ENCODE measurements around the gene ARGLU1. TPM values are rescaled to one million over a fixed set of nuclear protein-coding genes. Genes with fewer than 3 reads are reported as not detected.

ARGLU1 gene
- total RNA-seq, 1 donor from 2014 or later, result 128 TPM

GRCh38 chr13:106525865-106526264, 42.1 kb downstream of the ARGLU1 start:
- H3K36me3 Mint-ChIP-seq, result peaks cover 9% of the 10 kb centered on the region
- H3K27me3 Mint-ChIP-seq, result no peaks in the 10 kb centered on the region
- DNase-seq (ENCODE audit: extremely low spot score, unreplicated experiment), result no peak
- H3K9me3 Mint-ChIP-seq, result no peaks in the 10 kb centered on the region
- no peak for TF ChIP-seq CTCF (conservative IDR thresholded peaks at IDR 0.05)
- H3K27ac Mint-ChIP-seq, result peak overlapping the region; percentile 85
- peaks cover 94% of the 10 kb centered on the region for H3K4me1 Mint-ChIP-seq (ENCODE audit: unreplicated experiment)
- H3K4me3 Mint-ChIP-seq, result peak overlapping the region; percentile 34

GRCh38 chr13:106524108-106524507, 43.8 kb downstream of the ARGLU1 start:
- H3K4me1 Mint-ChIP-seq (ENCODE audit: unreplicated experiment), result peaks cover 90% of the 10 kb centered on the region
- no peak for DNase-seq (ENCODE audit: extremely low spot score, unreplicated experiment)
- no peak for TF ChIP-seq CTCF (conservative IDR thresholded peaks at IDR 0.05)
- H3K27me3 Mint-ChIP-seq, result no peaks in the 10 kb centered on the region
- peaks cover 4% of the 10 kb centered on the region for H3K36me3 Mint-ChIP-seq
- H3K27ac Mint-ChIP-seq, result peak overlapping the region; percentile 5
- H3K9me3 Mint-ChIP-seq, result no peaks in the 10 kb centered on the region
- no peak overlapping the region for H3K4me3 Mint-ChIP-seq

- no peak for DNase-seq (ENCODE audit: extremely low spot score, unreplicated experiment)
- Mint-ChIP-seq H3K27ac (peak overlapping the region; percentile 82), H3K36me3 (peaks cover 9% of the 10 kb centered on the region), H3K4me1 (ENCODE audit: unreplicated experiment) (peaks cover 90% of the 10 kb centered on the region), H3K27me3 (no peaks in the 10 kb centered on the region), H3K4me3 (peak overlapping the region; percentile 62), H3K9me3 (no peaks in the 10 kb centered on the region)
- no peak for TF ChIP-seq CTCF (conservative IDR thresholded peaks at IDR 0.05)
Measured at GRCh38 chr13:106523576-106523975, 44.4 kb downstream of the ARGLU1 start.

GRCh38 chr13:106522898-106523525, 44.9 kb downstream of the ARGLU1 start:
- TF ChIP-seq CTCF (conservative IDR thresholded peaks at IDR 0.05), result no peak
- H3K4me3 Mint-ChIP-seq, result peak overlapping the region; percentile 62
- H3K4me1 Mint-ChIP-seq (ENCODE audit: unreplicated experiment), result peaks cover 86% of the 10 kb centered on the region
- H3K36me3 Mint-ChIP-seq, result peaks cover 10% of the 10 kb centered on the region
- no peaks in the 10 kb centered on the region for H3K9me3 Mint-ChIP-seq
- DNase-seq (ENCODE audit: extremely low spot score, unreplicated experiment), result no peak
- H3K27me3 Mint-ChIP-seq, result no peaks in the 10 kb centered on the region
- peak overlapping the region; percentile 82 for H3K27ac Mint-ChIP-seq

GRCh38 chr13:106522112-106522705, 45.7 kb downstream of the ARGLU1 start:
- Mint-ChIP-seq H3K27me3 (no peaks in the 10 kb centered on the region), H3K4me1 (ENCODE audit: unreplicated experiment) (peaks cover 80% of the 10 kb centered on the region), H3K36me3 (peaks cover 13% of the 10 kb centered on the region), H3K4me3 (peak overlapping the region; percentile 47), H3K27ac (peak overlapping the region; percentile 82), H3K9me3 (no peaks in the 10 kb centered on the region)
- TF ChIP-seq CTCF (conservative IDR thresholded peaks at IDR 0.05), result no peak
- DNase-seq (ENCODE audit: extremely low spot score, unreplicated experiment), result no peak

Data from type B pancreatic cell (in vitro differentiated cells).